Liver (tissue), 9 donors: Measurements from ENCODE around the gene NR2C1. TPM values are rescaled to one million over a fixed set of nuclear protein-coding genes. Genes with fewer than 3 reads are reported as not detected.

Experiments
- DNase-seq: peaks from one replicate; pipeline ENCODE4 v3.0.0-alpha.2; 2017; ENCODE audit warnings: low spot score
- H3K27ac ChIP-seq, 2 donors: one replicate each; pipeline ENCODE4 v1.7.0; 2013; ENCODE audit warnings: inconsistent platforms in 2 of 2, low read length in 2 of 2, control low read depth in 1 of 2, low read depth in 1 of 2, mild to moderate bottlenecking in 1 of 2
- H3K27me3 ChIP-seq, 4 donors: one replicate each; pipeline versions ENCODE4 v1.6.1 to v1.7.0; 2013; ENCODE audit warnings: low read length in 3 of 4, inconsistent platforms in 1 of 4, mild to moderate bottlenecking in 1 of 4, moderate library complexity in 1 of 4; ENCODE audit not compliant: control insufficient read depth in 4 of 4, insufficient read depth in 4 of 4
- H3K36me3 ChIP-seq, 4 donors: one replicate each; pipeline versions ENCODE4 v1.6.1 to v1.7.0; 2013; ENCODE audit warnings: low read length in 3 of 4, mild to moderate bottlenecking in 3 of 4, low read depth in 1 of 4, moderate library complexity in 1 of 4; ENCODE audit not compliant: control insufficient read depth in 4 of 4, insufficient read depth in 3 of 4
- H3K4me1 ChIP-seq, 4 donors: one replicate each; pipeline versions ENCODE4 v1.6.1 to v1.7.0; 2013; ENCODE audit warnings: low read length in 3 of 4, mild to moderate bottlenecking in 3 of 4, moderate library complexity in 1 of 4; ENCODE audit not compliant: control insufficient read depth in 4 of 4, insufficient read depth in 4 of 4
- H3K4me3 ChIP-seq, 3 donors: one replicate each; pipeline versions ENCODE4 v1.6.1 to v1.7.0; 2013; ENCODE audit warnings: low read length in 3 of 3, control low read depth in 1 of 3, low read depth in 1 of 3, mild to moderate bottlenecking in 1 of 3
- H3K9ac ChIP-seq, 2 donors: one replicate each; pipeline ENCODE4 v1.7.0; 2013; ENCODE audit warnings: low read length in 2 of 2, mild to moderate bottlenecking in 2 of 2, moderate library complexity in 2 of 2, control low read depth in 1 of 2, low read depth in 1 of 2
- H3K9me3 ChIP-seq, 4 donors: one replicate each; pipeline versions ENCODE4 v1.6.1 to v1.7.0; 2013; ENCODE audit warnings: low read length in 3 of 4; ENCODE audit not compliant: control insufficient read depth in 4 of 4
- ATF3 ChIP-seq: IDR thresholded peaks from 2 replicates; pipeline ENCODE4 v1.6.1; 2016; ENCODE audit warnings: antibody characterized with exemption
- CTCF ChIP-seq: fragments of 150-350 bp; IDR thresholded peaks from 2 replicates; pipeline ENCODE4 v1.5.1; 2017; ENCODE audit warnings: improper control_type of control experiment, low read depth, low read length; ENCODE audit not compliant: missing input control
- EGR1 ChIP-seq, 2 donors: IDR thresholded peaks; 2 replicates each; pipeline ENCODE4 v1.6.1; 2016 to 2018; ENCODE audit warnings: antibody characterized with exemption in 2 of 2, low read depth in 2 of 2
- FOXA1 ChIP-seq: IDR thresholded peaks from 2 replicates; pipeline ENCODE4 v1.6.1; 2016; ENCODE audit warnings: antibody characterized with exemption
- FOXA2 ChIP-seq: IDR thresholded peaks from 2 replicates; pipeline ENCODE4 v1.6.1; 2016; ENCODE audit warnings: antibody characterized with exemption
- GABPA ChIP-seq, 2 donors: IDR thresholded peaks in 1 of 2; conservative IDR thresholded peaks in 1 of 2; 2 replicates each; pipeline ENCODE4 v1.6.1; 2016; ENCODE audit warnings: antibody characterized with exemption in 2 of 2, mild to moderate bottlenecking in 1 of 2, moderate library complexity in 1 of 2
- HNF4A ChIP-seq, 2 donors: conservative IDR thresholded peaks; 2 replicates each; pipeline ENCODE4 v1.6.1; 2016; ENCODE audit warnings: antibody characterized with exemption in 2 of 2, mild to moderate bottlenecking in 2 of 2
- HNF4G ChIP-seq: IDR thresholded peaks from 2 replicates; pipeline ENCODE4 v1.6.1; 2016; ENCODE audit warnings: antibody characterized with exemption
- JUND ChIP-seq, 2 donors: IDR thresholded peaks; 2 replicates each; pipeline ENCODE4 v1.6.1; 2016; ENCODE audit warnings: antibody characterized with exemption in 2 of 2
- MAX ChIP-seq: IDR thresholded peaks from 2 replicates; pipeline ENCODE4 v1.6.1; 2016; ENCODE audit warnings: antibody characterized with exemption
- NR2F2 ChIP-seq: IDR thresholded peaks from 2 replicates; pipeline ENCODE4 v1.6.1; 2016; ENCODE audit warnings: antibody characterized with exemption
- RAD21 ChIP-seq, 2 donors: IDR thresholded peaks; 2 replicates each; pipeline ENCODE4 v1.6.1; 2016; ENCODE audit warnings: antibody characterized with exemption in 2 of 2, mild to moderate bottlenecking in 2 of 2
- REST ChIP-seq: IDR thresholded peaks from 2 replicates; pipeline ENCODE4 v1.6.1; 2016; ENCODE audit warnings: antibody characterized with exemption, mild to moderate bottlenecking
- RXRA ChIP-seq, 2 donors: IDR thresholded peaks; 2 replicates each; pipeline ENCODE4 v1.6.1; 2017 to 2018; ENCODE audit warnings: antibody characterized with exemption in 2 of 2, mild to moderate bottlenecking in 1 of 2
- SP1 ChIP-seq: IDR thresholded peaks from 2 replicates; pipeline ENCODE4 v1.6.1; 2018; ENCODE audit warnings: antibody characterized with exemption, mild to moderate bottlenecking
- TAF1 ChIP-seq: conservative IDR thresholded peaks from 2 replicates; pipeline ENCODE4 v1.6.1; 2016; ENCODE audit warnings: antibody characterized with exemption, mild to moderate bottlenecking
- YY1 ChIP-seq: IDR thresholded peaks from 2 replicates; pipeline ENCODE4 v1.6.1; 2016; ENCODE audit warnings: antibody characterized with exemption, mild to moderate bottlenecking
- ZBTB33 ChIP-seq: IDR thresholded peaks from 2 replicates; pipeline ENCODE4 v1.6.1; 2016; ENCODE audit warnings: antibody characterized with exemption
- WGBS: extraction: QIAGEN DNeasy Blood & Tissue Kit; methylation state at CpG from one replicate; pipeline ENCODE4 v1.1.7; 2013; 5-methylcytosine and 5-hydroxymethylcytosine counted together
- polyA plus RNA-seq, 2 donors: library from polyadenylated mRNA; stranded (reverse) in 1 of 2; unstranded in 1 of 2; fragments of 200-250 nt in 1 of 2; fragments of >200 nt in 1 of 2; fragmentation: Nextera tagmentation in 1 of 2; extraction: Ambion mirVana in 1 of 2; gene quantifications; one replicate each; pipeline versions ENCODE4 v1.2.1 to v1.2.3, GENCODE V29; 2013 to 2015
- total RNA-seq, 2 donors: library from RNA; depleted of rRNA; stranded (reverse); fragments of >200 nt; gene quantifications; one replicate each; pipeline ENCODE4 v1.2.3, GENCODE V29; 2014
- donor health status: healthy.
- donor health status: healthy.
- donor health status: healthy.
- donor health status: healthy.
- donor health status: healthy.

NR2C1 gene
- total and polyA plus RNA-seq, 4 donors = 8.3 to 32.0 (median 21.0) TPM

GRCh38 chr12:95003921-95004272, 69.5 kb downstream of the NR2C1 start:
- Histone ChIP-seq H3K27me3 (no peaks in the 10 kb centered on the region), H3K4me3 (peak overlapping the region; percentile 87 to 98 (median 90)), H3K4me1 (peaks cover 0 to 10% (median 8%) of the 10 kb centered on the region in 4 donors), H3K36me3 (peaks cover 0 to 2% (median 0%) of the 10 kb centered on the region in 4 donors), H3K9ac (peak overlapping the region in 1 of 2 donors; percentile 45), H3K9me3 (peaks cover 0 to 3% (median 0%) of the 10 kb centered on the region in 4 donors), H3K27ac (peak overlapping the region; percentile 68 to 76)
- DNase-seq = no peak
- WGBS = 71% methylated on average over 15 of the region's 15 CpGs
- TF ChIP-seq NR2F2 (no peak), RAD21 (IDR thresholded peaks at IDR 0.05) (no peak), FOXA2 (no peak), RXRA (IDR thresholded peaks at IDR 0.05) (no peak)

- Histone ChIP-seq H3K4me3 (peak within 1 kb of the TSS; percentile 87 to 98 (median 90)), H3K36me3 (peaks cover 0 to 2% (median 0%) of the 10 kb centered on the region in 4 donors), H3K27ac (peak within 1 kb of the TSS; percentile 68 to 76), H3K27me3 (no peaks in the 10 kb centered on the region), H3K4me1 (peaks cover 0 to 10% (median 8%) of the 10 kb centered on the region in 4 donors), H3K9me3 (peaks cover 0 to 3% (median 0%) of the 10 kb centered on the region in 4 donors), H3K9ac (peak within 1 kb of the TSS; percentile 47 to 81)
- TF ChIP-seq FOXA2 (no peak), EGR1 (IDR thresholded peaks at IDR 0.05; ENCODE audit: low read depth in 2 of 2) (no peak), NR2F2 (no peak), SP1 (peak; percentile 32), ATF3 (no peak), FOXA1 (no peak), CTCF (no peak), HNF4G (no peak), ZBTB33 (peak; percentile 71), MAX (peak; percentile 82), YY1 (peak; percentile 98), RAD21 (IDR thresholded peaks at IDR 0.05) (peak; percentile 24 to 49), GABPA (IDR thresholded peaks at IDR 0.05 in 1 of 2, conservative IDR thresholded peaks at IDR 0.05 in 1 of 2) (peak; percentile 44 to 82), TAF1 (peak; percentile 43), REST (peak; percentile 60), HNF4A (conservative IDR thresholded peaks at IDR 0.05) (no peak), RXRA (IDR thresholded peaks at IDR 0.05) (no peak), JUND (IDR thresholded peaks at IDR 0.05) (no peak)
- WGBS = under 1% methylated on average over 34 of the region's 34 CpGs
- peak; percentile 93 for DNase-seq
Measured at GRCh38 chr12:95003213-95003920, 70.1 kb downstream of the NR2C1 start, which contains the start of gene NDUFA12. NDUFA12 (minus strand) TSS chr12:95003697; CDS start chr12:95003680, 17 bp downstream.
